Glutamatergic neuron (in vitro differentiated cells): ENCODE data around the gene SUCLG2. TPM values are rescaled to one million over a fixed set of nuclear protein-coding genes. Genes with fewer than 3 reads are reported as not detected.

Source experiments
- DNase-seq: peaks from one replicate; pipeline ENCODE4 v3.0.0; 2022
- H3K27ac Mint-ChIP-seq: one replicate; pipeline ENCODE4 v1.8.0; 2020; ENCODE audit warnings: mild to moderate bottlenecking, mixed read lengths, inconsistent platforms; ENCODE audit not compliant: unreplicated experiment
- H3K27me3 Mint-ChIP-seq: one replicate; pipeline ENCODE4 v1.8.0; 2020; ENCODE audit warnings: mild to moderate bottlenecking, moderate library complexity, mixed read lengths, inconsistent platforms; ENCODE audit not compliant: unreplicated experiment
- H3K36me3 Mint-ChIP-seq: one replicate; pipeline ENCODE4 v1.8.0; 2020; ENCODE audit warnings: mild to moderate bottlenecking, mixed read lengths, inconsistent platforms; ENCODE audit not compliant: unreplicated experiment
- H3K4me1 Mint-ChIP-seq: one replicate; pipeline ENCODE4 v1.8.0; 2020; ENCODE audit warnings: mild to moderate bottlenecking, low read depth, mixed read lengths, inconsistent platforms; ENCODE audit not compliant: unreplicated experiment
- H3K4me3 Mint-ChIP-seq: one replicate; pipeline ENCODE4 v1.8.0; 2020; ENCODE audit warnings: mild to moderate bottlenecking, mixed read lengths, inconsistent platforms; ENCODE audit not compliant: unreplicated experiment
- H3K9me3 Mint-ChIP-seq: one replicate; pipeline ENCODE4 v1.8.0; 2020; ENCODE audit warnings: mild to moderate bottlenecking, moderate library complexity, mixed read lengths, inconsistent platforms; ENCODE audit not compliant: unreplicated experiment
- total RNA-seq: library from RNA; stranded (reverse); fragmentation: NEBNext Ultra II Directional; extraction: Animal tissue kit (Norgen Biotek cat#: 25700); gene quantifications from one replicate; pipeline ENCODE4 v1.2.1, GENCODE V29; 2021; ENCODE audit not compliant: unreplicated experiment
- TF ChIP-seq, protein P1 (sequence below): fragments of 200-600 bp; sonication (generic); IDR thresholded peaks from one replicate; pipeline ENCODE4 v1.5.0; 2021; ENCODE audit not compliant: partially characterized antibody, unreplicated experiment

The SUCLG2 gene
- total RNA-seq, 1 donor from 2014 or later: 4.3 TPM

DNA sequence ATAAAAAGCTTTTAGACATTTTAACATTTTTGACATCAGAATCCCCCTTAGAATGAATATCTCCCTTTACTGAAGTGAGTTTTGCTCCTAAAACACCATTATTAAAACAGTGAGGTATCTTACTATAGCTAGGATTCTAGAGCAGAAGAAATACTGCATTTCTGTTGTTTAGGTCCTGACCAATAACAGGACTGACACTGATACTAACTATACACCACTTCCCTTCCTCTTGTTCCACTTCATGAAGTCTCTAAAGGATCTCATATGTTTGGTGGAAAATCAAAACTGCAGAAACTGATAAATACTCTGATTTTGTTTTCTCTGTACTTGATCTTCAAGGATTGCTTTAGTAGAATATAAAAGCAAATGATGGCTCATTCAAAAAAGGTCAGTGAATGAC, 230.7 kb downstream of the SUCLG2 start:
- H3K27me3 Mint-ChIP-seq: peaks cover 3% of the 10 kb centered on the region
- TF ChIP-seq, protein P1, sequence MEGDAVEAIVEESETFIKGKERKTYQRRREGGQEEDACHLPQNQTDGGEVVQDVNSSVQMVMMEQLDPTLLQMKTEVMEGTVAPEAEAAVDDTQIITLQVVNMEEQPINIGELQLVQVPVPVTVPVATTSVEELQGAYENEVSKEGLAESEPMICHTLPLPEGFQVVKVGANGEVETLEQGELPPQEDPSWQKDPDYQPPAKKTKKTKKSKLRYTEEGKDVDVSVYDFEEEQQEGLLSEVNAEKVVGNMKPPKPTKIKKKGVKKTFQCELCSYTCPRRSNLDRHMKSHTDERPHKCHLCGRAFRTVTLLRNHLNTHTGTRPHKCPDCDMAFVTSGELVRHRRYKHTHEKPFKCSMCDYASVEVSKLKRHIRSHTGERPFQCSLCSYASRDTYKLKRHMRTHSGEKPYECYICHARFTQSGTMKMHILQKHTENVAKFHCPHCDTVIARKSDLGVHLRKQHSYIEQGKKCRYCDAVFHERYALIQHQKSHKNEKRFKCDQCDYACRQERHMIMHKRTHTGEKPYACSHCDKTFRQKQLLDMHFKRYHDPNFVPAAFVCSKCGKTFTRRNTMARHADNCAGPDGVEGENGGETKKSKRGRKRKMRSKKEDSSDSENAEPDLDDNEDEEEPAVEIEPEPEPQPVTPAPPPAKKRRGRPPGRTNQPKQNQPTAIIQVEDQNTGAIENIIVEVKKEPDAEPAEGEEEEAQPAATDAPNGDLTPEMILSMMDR: no peak
- no peaks in the 10 kb centered on the region for H3K36me3 Mint-ChIP-seq
- no peak overlapping the region for H3K27ac Mint-ChIP-seq
- H3K9me3 Mint-ChIP-seq: no peaks in the 10 kb centered on the region
- no peak for DNase-seq
- no peak overlapping the region for H3K4me3 Mint-ChIP-seq
- H3K4me1 Mint-ChIP-seq: no peaks in the 10 kb centered on the region

- no peaks in the 10 kb centered on the region for H3K9me3 Mint-ChIP-seq
- TF ChIP-seq, protein P1: no peak
- peaks cover 3% of the 10 kb centered on the region for H3K27me3 Mint-ChIP-seq
- no peaks in the 10 kb centered on the region for H3K4me1 Mint-ChIP-seq
- H3K4me3 Mint-ChIP-seq: no peak overlapping the region
- no peak for DNase-seq
- no peaks in the 10 kb centered on the region for H3K36me3 Mint-ChIP-seq
- no peak overlapping the region for H3K27ac Mint-ChIP-seq
These were observed 232.5 kb downstream of the SUCLG2 start for GRCh38 chr3:67421912-67422311.

DNA sequence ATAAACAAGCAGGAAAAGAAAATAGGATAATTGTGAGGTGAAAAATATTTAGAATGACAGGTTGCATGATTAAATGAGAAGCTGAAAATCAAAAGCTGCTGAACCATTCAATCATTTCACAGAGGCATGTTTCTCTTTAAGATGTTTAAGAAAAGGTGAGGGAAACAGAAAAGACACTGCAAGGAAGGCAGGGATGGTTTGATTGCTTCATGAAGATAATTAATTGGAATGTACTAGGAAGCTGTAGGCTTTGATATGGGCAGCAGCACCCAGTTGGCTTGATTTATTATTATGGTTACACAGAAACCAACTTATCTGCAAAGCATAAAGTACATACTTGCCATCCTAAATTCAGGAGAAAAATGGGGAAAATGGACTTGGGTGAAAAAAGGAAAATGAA, 234.6 kb downstream of the SUCLG2 start:
- H3K36me3 Mint-ChIP-seq: no peaks in the 10 kb centered on the region
- TF ChIP-seq, protein P1: no peak
- no peak overlapping the region for H3K27ac Mint-ChIP-seq
- no peaks in the 10 kb centered on the region for H3K9me3 Mint-ChIP-seq
- no peak for DNase-seq
- H3K27me3 Mint-ChIP-seq: peaks cover 2% of the 10 kb centered on the region
- no peak overlapping the region for H3K4me3 Mint-ChIP-seq
- H3K4me1 Mint-ChIP-seq: no peaks in the 10 kb centered on the region

DNA sequence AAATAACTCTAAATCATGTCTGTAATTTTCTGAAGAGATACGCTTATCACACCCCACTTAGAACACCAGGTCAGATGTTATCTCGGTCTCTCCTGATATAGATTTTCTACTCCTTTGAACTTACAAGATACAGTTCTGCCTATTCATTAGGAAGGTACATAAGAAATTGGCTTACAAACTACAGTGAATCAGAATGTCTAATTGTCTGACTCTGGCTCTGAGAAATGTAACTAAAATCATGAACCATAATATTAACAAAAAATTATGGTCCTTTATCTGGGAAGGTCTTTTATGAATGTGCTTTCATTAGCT, 235.2 kb downstream of the SUCLG2 start:
- H3K4me1 Mint-ChIP-seq: no peaks in the 10 kb centered on the region
- H3K4me3 Mint-ChIP-seq: no peak overlapping the region
- no peaks in the 10 kb centered on the region for H3K36me3 Mint-ChIP-seq
- no peaks in the 10 kb centered on the region for H3K27me3 Mint-ChIP-seq
- TF ChIP-seq, protein P1: no peak
- no peak overlapping the region for H3K27ac Mint-ChIP-seq
- DNase-seq: no peak
- no peaks in the 10 kb centered on the region for H3K9me3 Mint-ChIP-seq

DNA sequence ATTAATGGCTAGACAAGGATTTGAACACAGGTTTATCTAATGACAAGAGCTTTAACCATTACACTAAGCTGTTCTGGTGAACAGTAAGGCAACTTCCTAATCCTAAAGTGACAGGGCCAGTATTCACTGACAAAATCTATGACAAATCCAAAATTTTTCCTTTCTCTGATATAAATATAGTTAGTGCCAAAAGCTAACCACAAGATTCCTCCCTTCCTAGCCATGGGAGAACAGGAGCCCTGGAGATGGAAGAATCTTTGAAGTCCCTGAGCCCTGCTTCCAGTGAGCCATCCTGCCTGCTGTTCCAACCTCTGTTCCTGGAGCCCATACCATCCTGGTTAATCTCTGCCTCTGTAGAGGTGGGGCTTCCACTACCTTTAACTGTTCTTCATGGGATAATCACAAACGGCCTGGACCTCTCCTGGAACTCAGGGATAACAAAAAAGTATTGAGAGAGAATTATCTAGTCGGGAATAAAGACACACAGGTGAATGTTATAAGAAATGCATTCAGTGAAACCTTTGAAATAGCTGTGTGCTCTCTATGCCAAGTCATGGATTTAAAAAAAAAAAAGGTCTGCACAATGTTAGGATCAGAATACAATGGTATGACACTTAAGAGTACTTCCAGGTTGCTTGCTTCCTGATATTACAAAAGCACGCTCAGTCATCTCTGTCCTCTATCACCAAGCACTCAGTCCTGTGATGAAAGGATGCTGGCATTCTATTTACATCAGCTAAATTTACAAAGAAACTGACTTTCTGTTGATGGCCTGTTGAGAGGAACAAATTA, 235.8 kb downstream of the SUCLG2 start:
- no peak for DNase-seq
- Mint-ChIP-seq H3K4me3 (no peak overlapping the region), H3K36me3 (no peaks in the 10 kb centered on the region), H3K9me3 (no peaks in the 10 kb centered on the region), H3K27me3 (no peaks in the 10 kb centered on the region), H3K4me1 (no peaks in the 10 kb centered on the region), H3K27ac (no peak overlapping the region)
- TF ChIP-seq, protein P1: no peak
